Liver (tissue), 3 donors: ENCODE data around the gene NPPC.

Experiments
- EGR1 ChIP-seq, 2 donors: IDR thresholded peaks; 2 replicates each; pipeline ENCODE4 v1.6.1; 2016 to 2018; ENCODE audit warnings: antibody characterized with exemption in 2 of 2, low read depth in 2 of 2
- FOXA2 ChIP-seq: IDR thresholded peaks from 2 replicates; pipeline ENCODE4 v1.6.1; 2016; ENCODE audit warnings: antibody characterized with exemption
- RAD21 ChIP-seq, 2 donors: IDR thresholded peaks; 2 replicates each; pipeline ENCODE4 v1.6.1; 2016; ENCODE audit warnings: antibody characterized with exemption in 2 of 2, mild to moderate bottlenecking in 2 of 2
- TF ChIP-seq, protein P1 (sequence below): IDR thresholded peaks from 2 replicates; pipeline ENCODE4 v1.6.1; 2016; ENCODE audit warnings: antibody characterized with exemption
- TF ChIP-seq, protein P2 (sequence below): IDR thresholded peaks from 2 replicates; pipeline ENCODE4 v1.6.1; 2016; ENCODE audit warnings: antibody characterized with exemption
- TF ChIP-seq, protein P3 (sequence below): fragments of 150-350 bp; IDR thresholded peaks from 2 replicates; pipeline ENCODE4 v1.5.1; 2017; ENCODE audit warnings: improper control_type of control experiment, low read depth, low read length; ENCODE audit not compliant: missing input control
- donor health status: healthy.
- donor health status: healthy.

DNA sequence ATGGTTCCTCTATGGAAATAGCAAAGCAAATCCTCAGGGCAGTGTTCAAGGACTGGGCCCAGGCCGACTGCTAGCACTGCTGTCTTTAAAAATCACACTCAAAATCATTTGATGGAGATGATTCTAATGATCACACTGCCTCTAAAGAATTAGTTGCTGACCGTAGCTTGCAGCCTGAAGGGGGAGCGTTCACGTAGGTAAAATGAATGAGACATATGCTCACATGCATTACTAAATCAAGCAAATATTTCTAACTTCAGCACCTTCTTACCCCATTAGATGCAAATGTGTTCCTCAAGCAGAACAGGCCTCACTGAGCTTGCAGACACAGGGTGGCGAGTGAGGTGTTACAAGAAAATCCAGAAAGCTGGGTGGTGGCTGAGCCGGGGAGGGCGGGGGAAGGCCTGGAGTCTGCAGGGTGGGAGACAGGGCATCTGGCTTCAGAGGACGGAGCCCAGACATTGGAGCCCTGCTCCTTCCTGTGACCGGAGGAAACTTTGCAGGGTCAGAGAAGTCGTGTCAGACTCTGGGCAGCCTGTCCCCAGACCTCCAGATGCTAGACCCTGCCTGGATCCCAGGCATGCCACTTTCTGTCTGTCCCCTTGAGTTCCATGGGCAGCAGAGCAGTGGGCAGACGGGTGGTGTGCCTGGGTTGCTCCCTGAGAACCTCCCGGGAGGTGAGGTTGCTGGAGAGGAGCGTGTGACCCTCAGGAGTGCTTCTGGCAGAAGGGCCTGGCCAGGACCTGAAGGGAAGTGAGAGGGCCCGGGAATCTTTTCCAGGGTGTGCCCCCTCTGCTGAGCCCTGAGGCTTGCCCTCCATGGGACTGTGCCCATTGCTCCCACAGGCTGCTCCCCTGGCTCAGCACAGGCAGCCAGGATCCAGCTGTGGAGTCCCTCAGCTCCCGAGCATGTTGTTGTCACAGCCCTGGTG lies 7.1 kb upstream of the NPPC start:
- TF ChIP-seq EGR1 (IDR thresholded peaks at IDR 0.05; ENCODE audit: low read depth in 2 of 2), result no peak
- no peak for TF ChIP-seq RAD21 (IDR thresholded peaks at IDR 0.05)
- TF ChIP-seq, protein P1, sequence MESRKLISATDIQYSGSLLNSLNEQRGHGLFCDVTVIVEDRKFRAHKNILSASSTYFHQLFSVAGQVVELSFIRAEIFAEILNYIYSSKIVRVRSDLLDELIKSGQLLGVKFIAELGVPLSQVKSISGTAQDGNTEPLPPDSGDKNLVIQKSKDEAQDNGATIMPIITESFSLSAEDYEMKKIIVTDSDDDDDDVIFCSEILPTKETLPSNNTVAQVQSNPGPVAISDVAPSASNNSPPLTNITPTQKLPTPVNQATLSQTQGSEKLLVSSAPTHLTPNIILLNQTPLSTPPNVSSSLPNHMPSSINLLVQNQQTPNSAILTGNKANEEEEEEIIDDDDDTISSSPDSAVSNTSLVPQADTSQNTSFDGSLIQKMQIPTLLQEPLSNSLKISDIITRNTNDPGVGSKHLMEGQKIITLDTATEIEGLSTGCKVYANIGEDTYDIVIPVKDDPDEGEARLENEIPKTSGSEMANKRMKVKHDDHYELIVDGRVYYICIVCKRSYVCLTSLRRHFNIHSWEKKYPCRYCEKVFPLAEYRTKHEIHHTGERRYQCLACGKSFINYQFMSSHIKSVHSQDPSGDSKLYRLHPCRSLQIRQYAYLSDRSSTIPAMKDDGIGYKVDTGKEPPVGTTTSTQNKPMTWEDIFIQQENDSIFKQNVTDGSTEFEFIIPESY, result no peak
- TF ChIP-seq, protein P2, sequence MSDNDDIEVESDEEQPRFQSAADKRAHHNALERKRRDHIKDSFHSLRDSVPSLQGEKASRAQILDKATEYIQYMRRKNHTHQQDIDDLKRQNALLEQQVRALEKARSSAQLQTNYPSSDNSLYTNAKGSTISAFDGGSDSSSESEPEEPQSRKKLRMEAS, result no peak
- TF ChIP-seq FOXA2, result no peak
- TF ChIP-seq, protein P3, sequence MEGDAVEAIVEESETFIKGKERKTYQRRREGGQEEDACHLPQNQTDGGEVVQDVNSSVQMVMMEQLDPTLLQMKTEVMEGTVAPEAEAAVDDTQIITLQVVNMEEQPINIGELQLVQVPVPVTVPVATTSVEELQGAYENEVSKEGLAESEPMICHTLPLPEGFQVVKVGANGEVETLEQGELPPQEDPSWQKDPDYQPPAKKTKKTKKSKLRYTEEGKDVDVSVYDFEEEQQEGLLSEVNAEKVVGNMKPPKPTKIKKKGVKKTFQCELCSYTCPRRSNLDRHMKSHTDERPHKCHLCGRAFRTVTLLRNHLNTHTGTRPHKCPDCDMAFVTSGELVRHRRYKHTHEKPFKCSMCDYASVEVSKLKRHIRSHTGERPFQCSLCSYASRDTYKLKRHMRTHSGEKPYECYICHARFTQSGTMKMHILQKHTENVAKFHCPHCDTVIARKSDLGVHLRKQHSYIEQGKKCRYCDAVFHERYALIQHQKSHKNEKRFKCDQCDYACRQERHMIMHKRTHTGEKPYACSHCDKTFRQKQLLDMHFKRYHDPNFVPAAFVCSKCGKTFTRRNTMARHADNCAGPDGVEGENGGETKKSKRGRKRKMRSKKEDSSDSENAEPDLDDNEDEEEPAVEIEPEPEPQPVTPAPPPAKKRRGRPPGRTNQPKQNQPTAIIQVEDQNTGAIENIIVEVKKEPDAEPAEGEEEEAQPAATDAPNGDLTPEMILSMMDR, result no peak
